ENCODE results near the gene ABCC1.
"Not testable (repeated sequence)": the region's sequence is repeated elsewhere in the genome, so short reads cannot be mapped to it uniquely, and the experiment has no call there.

- TF ChIP-seq POLR2A (IDR thresholded peaks at IDR 0.05; ENCODE audit: extremely low read depth, insufficient read length); CTCF (IDR thresholded peaks at IDR 0.05; ENCODE audit: low read depth, low read length); MAX (IDR thresholded peaks at IDR 0.05; ENCODE audit: low read depth, low read length); MYC (IDR thresholded peaks at IDR 0.05; ENCODE audit: low read depth, low read length): not testable (repeated sequence)
Measured at GRCh38 chr16:15936809-15937208, 12.6 kb upstream of the ABCC1 start.
